Activated B cell treated with CpG ODN at 0.5 μM for 24 hours (primary cell): Measurements from ENCODE around the gene PIK3C2G. TPM values are rescaled to one million over a fixed set of nuclear protein-coding genes. Genes with fewer than 3 reads are reported as not detected.

ENCODE experiments used
- ATAC-seq: fragments of 200-7000 bp; cut with Tn5 transposase; one replicate; pipeline ENCODE4 v1.10.0; 2021; ENCODE audit warnings: low read depth, mild to moderate bottlenecking, moderate library complexity
- CTCF ChIA-PET: fragments of 350-600 bp; sonication (Branson Sonifier 250); formaldehyde crosslinking; loops from one replicate; lab custom pipeline; 2021; ENCODE audit warnings: antibody characterized with exemption; lab: Charles Lee
- POLR2A ChIA-PET: fragments of 350-600 bp; sonication (Branson Sonifier 250); formaldehyde crosslinking; loops from one replicate; lab custom pipeline; 2021; ENCODE audit warnings: antibody characterized with exemption; lab: Charles Lee
- DNase-seq: peaks from one replicate; pipeline ENCODE4 v3.0.0; 2022
- H3K27ac Mint-ChIP-seq: one replicate; pipeline ENCODE4 v1.8.0; 2020; ENCODE audit warnings: mixed read lengths
- H3K27me3 Mint-ChIP-seq: one replicate; pipeline ENCODE4 v1.8.0; 2021; ENCODE audit warnings: mixed read lengths
- H3K36me3 Mint-ChIP-seq: one replicate; pipeline ENCODE4 v1.8.0; 2021; ENCODE audit warnings: low read depth, mixed read lengths
- H3K4me1 Mint-ChIP-seq: one replicate; pipeline ENCODE4 v1.8.0; 2021; ENCODE audit warnings: mixed read lengths
- H3K4me3 Mint-ChIP-seq: one replicate; pipeline ENCODE4 v1.8.0; 2020; ENCODE audit warnings: mild to moderate bottlenecking, mixed read lengths
- H3K9me3 Mint-ChIP-seq: one replicate; pipeline ENCODE4 v1.8.0; 2020; ENCODE audit warnings: mixed read lengths
- CTCF ChIP-seq: fragments of 200-600 bp; IDR thresholded peaks from one replicate; pipeline ENCODE4 v1.8.0; 2022; ENCODE audit warnings: antibody characterized with exemption, mild to moderate bottlenecking
- intact Hi-C: fragments of 100-400 bp; cut with micrococcal nuclease; formaldehyde crosslinking; loops from one replicate; pipeline ENCODE4 v1.15.1; 2024
- total RNA-seq: library from RNA; stranded (reverse); gene quantifications from 2 replicates; pipeline ENCODE4 v1.2.3, GENCODE V29; 2022

Gene PIK3C2G
- total RNA-seq, 1 donor from 2014 or later, result not detected

GRCh38 chr12:18429366-18429765 lies 168.0 kb downstream of the PIK3C2G start:
- Mint-ChIP-seq H3K36me3 (no peaks in the 10 kb centered on the region), H3K4me3 (no peak overlapping the region), H3K4me1 (no peaks in the 10 kb centered on the region), H3K27ac (no peak overlapping the region), H3K27me3 (no peaks in the 10 kb centered on the region), H3K9me3 (peaks cover 2% of the 10 kb centered on the region)
- no peak for TF ChIP-seq CTCF
- POLR2A ChIA-PET, result no interaction called here
- ATAC-seq (no peak), DNase-seq (no peak)
- CTCF ChIA-PET, result no interaction called here
- intact Hi-C loops, result no loop called here

- intact Hi-C loops, result no loop called here
- CTCF ChIA-PET, result no interaction called here
- POLR2A ChIA-PET, result no interaction called here
- Mint-ChIP-seq H3K27me3 (no peaks in the 10 kb centered on the region), H3K4me3 (no peak overlapping the region), H3K9me3 (peaks cover 6% of the 10 kb centered on the region), H3K4me1 (no peaks in the 10 kb centered on the region), H3K36me3 (no peaks in the 10 kb centered on the region), H3K27ac (no peak overlapping the region)
- TF ChIP-seq CTCF, result no peak
- DNase-seq (no peak), ATAC-seq (no peak)
Observed at GRCh38 chr12:18430425-18431048, 169.2 kb downstream of the PIK3C2G start.

- TF ChIP-seq CTCF, result no peak
- no peaks in the 10 kb centered on the region for H3K27me3 Mint-ChIP-seq
- POLR2A ChIA-PET, result no interaction called here
- no peaks in the 10 kb centered on the region for H3K4me1 Mint-ChIP-seq
- peaks cover 8% of the 10 kb centered on the region for H3K9me3 Mint-ChIP-seq
- DNase-seq, result no peak
- no peak overlapping the region for H3K27ac Mint-ChIP-seq
- CTCF ChIA-PET, result no interaction called here
- intact Hi-C loops, result no loop called here
- ATAC-seq, result no peak
- no peaks in the 10 kb centered on the region for H3K36me3 Mint-ChIP-seq
- H3K4me3 Mint-ChIP-seq, result no peak overlapping the region
Observed at GRCh38 chr12:18431771-18432170, 170.5 kb downstream of the PIK3C2G start.

GRCh38 chr12:18432206-18432605 lies 170.9 kb downstream of the PIK3C2G start:
- Mint-ChIP-seq H3K27ac (no peak overlapping the region), H3K27me3 (no peaks in the 10 kb centered on the region), H3K36me3 (no peaks in the 10 kb centered on the region), H3K9me3 (peaks cover 8% of the 10 kb centered on the region), H3K4me3 (no peak overlapping the region), H3K4me1 (no peaks in the 10 kb centered on the region)
- no peak for ATAC-seq
- ChIA-PET CTCF (no interaction called here), POLR2A (no interaction called here)
- TF ChIP-seq CTCF, result no peak
- intact Hi-C loops, result no loop called here
- DNase-seq, result no peak

- Mint-ChIP-seq H3K9me3 (peaks cover 8% of the 10 kb centered on the region), H3K4me1 (no peaks in the 10 kb centered on the region), H3K36me3 (no peaks in the 10 kb centered on the region), H3K4me3 (no peak overlapping the region), H3K27me3 (no peaks in the 10 kb centered on the region), H3K27ac (no peak overlapping the region)
- intact Hi-C loops, result no loop called here
- ATAC-seq (no peak), DNase-seq (no peak)
- TF ChIP-seq CTCF, result no peak
- CTCF ChIA-PET, result no interaction called here
- POLR2A ChIA-PET, result no interaction called here
Observed at GRCh38 chr12:18436170-18436569, 174.9 kb downstream of the PIK3C2G start.
